Kidney (tissue), 14 donors: ENCODE data around the gene MRPL32. TPM values are rescaled to one million over a fixed set of nuclear protein-coding genes. Genes with fewer than 3 reads are reported as not detected.
A peak's percentile ranks its signal among the peaks of the same experiment; 100 is the strongest.

Source experiments
- DNase-seq, 5 donors: peaks; one replicate each; pipeline ENCODE4 v3.0.0-alpha.2; 2013 to 2020
- FAIRE-seq: peaks from 2 replicates; lab custom pipeline; 2012; peaks lifted over from hg19 to GRCh38; lab: Jason Lieb, UNC
- H3K27ac ChIP-seq, 2 donors: one replicate each; pipeline ENCODE4 v1.7.0; 2013; ENCODE audit warnings: low read depth in 2 of 2, low read length in 2 of 2, inconsistent platforms in 1 of 2
- H3K27me3 ChIP-seq: one replicate; pipeline ENCODE4 v1.7.1; 2013; ENCODE audit warnings: low read length, inconsistent platforms; ENCODE audit not compliant: control insufficient read depth, insufficient read depth
- H3K36me3 ChIP-seq, 3 donors: one replicate each; pipeline versions ENCODE4 v1.7.0 to v1.7.1; 2013; ENCODE audit warnings: low read length in 3 of 3, control low read depth in 1 of 3, inconsistent platforms in 1 of 3; ENCODE audit not compliant: insufficient read depth in 3 of 3, control insufficient read depth in 2 of 3
- H3K4me1 ChIP-seq, 3 donors: one replicate each; pipeline versions ENCODE4 v1.7.0 to v1.7.1; 2013; ENCODE audit warnings: low read length in 3 of 3, inconsistent platforms in 1 of 3, low read depth in 1 of 3; ENCODE audit not compliant: control insufficient read depth in 2 of 3, insufficient read depth in 2 of 3
- H3K4me3 ChIP-seq, 3 donors: one replicate each; pipeline versions ENCODE4 v1.7.0 to v1.8.1; 2013; ENCODE audit warnings: low read length in 3 of 3, control low read depth in 1 of 3, inconsistent platforms in 1 of 3
- H3K9ac ChIP-seq, 3 donors: one replicate each; pipeline versions ENCODE4 v1.7.0 to v1.7.1; 2013; ENCODE audit warnings: low read length in 3 of 3, control low read depth in 1 of 3, inconsistent platforms in 1 of 3
- H3K9me3 ChIP-seq, 3 donors: one replicate each; pipeline versions ENCODE4 v1.7.0 to v1.7.1; 2013; ENCODE audit warnings: low read length in 3 of 3, control low read depth in 1 of 3, inconsistent platforms in 1 of 3; ENCODE audit not compliant: control insufficient read depth in 2 of 3, insufficient read depth in 1 of 3
- intact Hi-C: fragments of 100-400 bp; cut with DNase I; formaldehyde crosslinking; loops from one replicate; pipeline ENCODE4 v1.11.1; 2022
- polyA plus RNA-seq: library from polyadenylated mRNA; stranded (reverse); fragments of 350-450 nt; fragmentation: Illumina TruSeq; extraction: RNeasy Lipid Tissue Mini Kit (QIAGEN cat#74804); gene quantifications from one replicate; pipeline ENCODE4 v1.2.3, GENCODE V29; 2014; ENCODE audit warnings: low read depth, low replicate concordance; ENCODE audit not compliant: insufficient read depth
- total RNA-seq: library from RNA; stranded (reverse); fragmentation: NEBNext Ultra II Directional; extraction: Animal tissue kit (Norgen Biotek cat#: 25700); gene quantifications from one replicate; pipeline ENCODE4 v1.2.1, GENCODE V29; 2021
- TF ChIP-seq, protein P1 (sequence below): IDR thresholded peaks from 3 replicates; pipeline ENCODE4 v1.5.1; 2012; ENCODE audit warnings: mild to moderate bottlenecking, moderate library complexity, borderline replicate concordance; ENCODE audit not compliant: insufficient read depth; ENCODE audit errors: extremely low read depth
- donor health status: control.
- donor health status: control.
- donor health status: control.
- donor health status: control.
- donor health status: control.
- donor health status: DM: yes; HTN: yes; CAD: no.
- donor health status: Normal renal cell carcinoma (clear cell type).

MRPL32 gene
- total and polyA plus RNA-seq, 2 donors from 2014 or later, result 45.8 to 101 TPM

- H3K36me3 ChIP-seq, result peaks cover 11 to 34% (median 20%) of the 10 kb centered on the region in 3 donors
- intact Hi-C loops, result no loop called here
These were observed 6.0 kb upstream of the MRPL32 start for GRCh38 chr7:42926204-42926603.

GRCh38 chr7:42928754-42929153, 3.4 kb upstream of the MRPL32 start:
- Histone ChIP-seq H3K4me3 (no peak overlapping the region), H3K36me3 (peaks cover 6 to 22% (median 11%) of the 10 kb centered on the region in 3 donors), H3K27ac (no peak overlapping the region), H3K4me1 (peaks cover 3 to 13% (median 4%) of the 10 kb centered on the region in 3 donors), H3K9me3 (no peaks in the 10 kb centered on the region), H3K27me3 (no peaks in the 10 kb centered on the region), H3K9ac (no peak overlapping the region)
- FAIRE-seq, result no peak
- intact Hi-C loops, result no loop called here
- TF ChIP-seq, protein P1, sequence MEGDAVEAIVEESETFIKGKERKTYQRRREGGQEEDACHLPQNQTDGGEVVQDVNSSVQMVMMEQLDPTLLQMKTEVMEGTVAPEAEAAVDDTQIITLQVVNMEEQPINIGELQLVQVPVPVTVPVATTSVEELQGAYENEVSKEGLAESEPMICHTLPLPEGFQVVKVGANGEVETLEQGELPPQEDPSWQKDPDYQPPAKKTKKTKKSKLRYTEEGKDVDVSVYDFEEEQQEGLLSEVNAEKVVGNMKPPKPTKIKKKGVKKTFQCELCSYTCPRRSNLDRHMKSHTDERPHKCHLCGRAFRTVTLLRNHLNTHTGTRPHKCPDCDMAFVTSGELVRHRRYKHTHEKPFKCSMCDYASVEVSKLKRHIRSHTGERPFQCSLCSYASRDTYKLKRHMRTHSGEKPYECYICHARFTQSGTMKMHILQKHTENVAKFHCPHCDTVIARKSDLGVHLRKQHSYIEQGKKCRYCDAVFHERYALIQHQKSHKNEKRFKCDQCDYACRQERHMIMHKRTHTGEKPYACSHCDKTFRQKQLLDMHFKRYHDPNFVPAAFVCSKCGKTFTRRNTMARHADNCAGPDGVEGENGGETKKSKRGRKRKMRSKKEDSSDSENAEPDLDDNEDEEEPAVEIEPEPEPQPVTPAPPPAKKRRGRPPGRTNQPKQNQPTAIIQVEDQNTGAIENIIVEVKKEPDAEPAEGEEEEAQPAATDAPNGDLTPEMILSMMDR, result no peak
- DNase-seq, result no peak

More at GRCh38 chr7:42926204-42926603, 6.0 kb upstream of the MRPL32 start:
- FAIRE-seq, result no peak
- H3K27me3 ChIP-seq, result no peaks in the 10 kb centered on the region
- no peak overlapping the region for H3K4me3 ChIP-seq
- H3K27ac ChIP-seq, result no peak overlapping the region
- no peak for DNase-seq
- H3K9ac ChIP-seq, result no peak overlapping the region
- H3K9me3 ChIP-seq, result no peaks in the 10 kb centered on the region
- peaks cover 0 to 6% (median 0%) of the 10 kb centered on the region in 3 donors for H3K4me1 ChIP-seq
- TF ChIP-seq, protein P1, result no peak

DNA sequence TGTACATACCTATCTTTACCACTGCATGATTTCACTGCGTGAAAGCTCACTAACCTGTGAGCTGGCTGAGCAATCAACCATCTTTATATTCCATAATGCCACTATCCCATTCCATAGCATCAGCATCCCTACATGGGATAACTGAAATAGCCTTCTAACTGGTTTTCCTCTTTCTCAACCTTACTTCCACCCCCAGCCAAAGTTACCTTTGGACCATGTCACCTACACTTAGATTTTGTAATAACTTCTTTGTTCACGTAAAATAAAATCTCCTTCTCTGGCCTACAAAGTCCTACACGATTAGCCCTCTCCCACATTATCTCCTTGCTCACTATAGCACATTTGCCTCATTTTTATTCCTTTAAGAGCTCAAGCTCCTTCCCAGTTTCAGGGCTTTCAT, 2.7 kb upstream of the MRPL32 start:
- Histone ChIP-seq H3K27me3 (no peaks in the 10 kb centered on the region), H3K27ac (no peak overlapping the region), H3K9ac (no peak overlapping the region), H3K4me1 (peaks cover 3 to 13% (median 5%) of the 10 kb centered on the region in 3 donors), H3K4me3 (peak overlapping the region in 1 of 3 donors; percentile 9), H3K9me3 (no peaks in the 10 kb centered on the region), H3K36me3 (peaks cover 6 to 20% (median 10%) of the 10 kb centered on the region in 3 donors)
- DNase-seq (no peak), FAIRE-seq (no peak)
- intact Hi-C loops, result no loop called here
- TF ChIP-seq, protein P1, result no peak

DNA sequence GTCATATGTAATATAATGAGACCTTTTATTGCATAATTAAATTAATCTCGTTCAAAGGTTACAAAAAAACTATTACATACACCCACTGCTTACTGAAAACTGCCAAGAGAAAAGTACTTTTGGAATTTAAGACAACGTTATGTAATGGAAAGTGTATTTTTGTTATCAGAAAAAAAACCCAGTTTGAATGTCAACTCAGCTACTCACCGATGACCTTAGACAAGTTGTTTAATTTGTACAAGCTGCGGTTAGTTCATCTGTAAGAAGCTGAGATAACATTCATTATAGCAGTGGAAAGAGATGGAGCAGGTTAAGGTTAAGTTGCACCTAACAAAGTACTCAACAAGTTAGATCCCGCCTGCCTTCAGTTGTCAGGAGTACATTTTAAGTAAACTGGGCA, 1.3 kb upstream of the MRPL32 start:
- FAIRE-seq (no peak), DNase-seq (no peak)
- intact Hi-C loops, result no loop called here
- Histone ChIP-seq H3K36me3 (peaks cover 3 to 15% (median 7%) of the 10 kb centered on the region in 3 donors), H3K4me1 (peaks cover 3 to 13% (median 5%) of the 10 kb centered on the region in 3 donors), H3K9ac (peak overlapping the region; percentile 2 to 95 (median 94)), H3K4me3 (peak overlapping the region; percentile 87 to 97 (median 96)), H3K9me3 (no peaks in the 10 kb centered on the region), H3K27ac (no peak overlapping the region), H3K27me3 (no peaks in the 10 kb centered on the region)
- TF ChIP-seq, protein P1, result no peak
